NCI-H526 treated with DMSO at 0.1 percent for 48 hours (cell line): ENCODE data around the gene OR2AG2.

Source experiments
- DNase-seq: peaks from one replicate; lab custom pipeline; 2025; lab: John Stamatoyannopoulos, UW

OR2AG2 gene

GRCh38 chr11:6738590-6738989 is 33.2 kb downstream of the OR2AG2 start:
- no peak for DNase-seq

- DNase-seq, result peak; percentile 45
These were observed 33.8 kb downstream of the OR2AG2 start for GRCh38 chr11:6737872-6738466.

GRCh38 chr11:6736495-6737121 is 35.2 kb downstream of the OR2AG2 start:
- no peak for DNase-seq

GRCh38 chr11:6735306-6735705 is 36.5 kb downstream of the OR2AG2 start:
- no peak for DNase-seq

GRCh38 chr11:6734616-6735015 is 37.2 kb downstream of the OR2AG2 start:
- no peak for DNase-seq

GRCh38 chr11:6733326-6734275 is 38.2 kb downstream of the OR2AG2 start:
- no peak for DNase-seq

GRCh38 chr11:6727971-6728760 is 43.6 kb downstream of the OR2AG2 start:
- no peak for DNase-seq

- no peak for DNase-seq
These were observed 46.3 kb downstream of the OR2AG2 start for GRCh38 chr11:6725386-6725896.

- DNase-seq, result no peak
These were observed 47.8 kb downstream of the OR2AG2 start for GRCh38 chr11:6724013-6724412.

GRCh38 chr11:6721343-6721742 is 50.4 kb downstream of the OR2AG2 start:
- no peak for DNase-seq

- no peak for DNase-seq
These were observed 52.2 kb downstream of the OR2AG2 start for GRCh38 chr11:6719576-6719975.

GRCh38 chr11:6717426-6717825 is 54.4 kb downstream of the OR2AG2 start:
- DNase-seq, result no peak
